IMR-90 (cell line): ENCODE results near the gene RAB29. TPM values are rescaled to one million over a fixed set of nuclear protein-coding genes. Genes with fewer than 3 reads are reported as not detected.

Source experiments
- ATAC-seq: fragments of 200-7000 bp; cut with Tn5 transposase; 2 replicates; pipeline ENCODE4 v1.9.1; 2020; ENCODE audit warnings: low read depth, mild to moderate bottlenecking, moderate library complexity
- BruUV-seq: library from RNA; stranded (reverse); fragments of 400-500 nt; replicated peaks from 2 replicates; lab custom pipeline; 2021; lab: Mats Ljungman, UMichigan
- CTCF ChIA-PET: fragments of 300-600 bp; formaldehyde crosslinking; extraction: SDS; loops from one replicate; lab custom pipeline; 2021; ENCODE audit warnings: antibody characterized with exemption; lab: Yijun Ruan, JAX
- POLR2A ChIA-PET: fragments of 300-600 bp; sonication (Branson Sonifier 250); formaldehyde crosslinking; loops from one replicate; lab custom pipeline; 2022; ENCODE audit warnings: antibody characterized with exemption; ENCODE audit not compliant: unreplicated experiment; lab: Charles Lee
- DNase-seq: peaks from one replicate; pipeline ENCODE4 v3.0.0; 2013
- H2AFZ ChIP-seq: replicated peaks from 2 replicates; pipeline ENCODE3; 2013; ENCODE audit warnings: low read length, mild to moderate bottlenecking; ENCODE audit not compliant: poor library complexity
- H2AK5ac ChIP-seq: 2 replicates; pipeline ENCODE4 v1.6.1; 2013; ENCODE audit warnings: low read depth, low read length, inconsistent platforms
- H2AK9ac ChIP-seq: replicated peaks from 2 replicates; pipeline ENCODE3; 2013; ENCODE audit warnings: mild to moderate bottlenecking, low read depth, low read length, moderate library complexity; ENCODE audit not compliant: poor library complexity
- H2BK120ac ChIP-seq: 2 replicates; pipeline ENCODE4 v1.6.1; 2013; ENCODE audit warnings: low read depth, low read length, inconsistent platforms
- H2BK15ac ChIP-seq: 3 replicates; pipeline ENCODE4 v1.6.1; 2013; ENCODE audit warnings: low read depth, low read length, inconsistent platforms
- H2BK20ac ChIP-seq: 2 replicates; pipeline ENCODE4 v1.6.1; 2013; ENCODE audit warnings: low read depth, mild to moderate bottlenecking, inconsistent platforms, low read length, moderate library complexity
- H2BK5ac ChIP-seq: 2 replicates; pipeline ENCODE4 v1.6.1; 2013; ENCODE audit warnings: mild to moderate bottlenecking, low read depth, low read length, inconsistent platforms; ENCODE audit not compliant: poor library complexity, severe bottlenecking
- H3K14ac ChIP-seq: replicated peaks from 2 replicates; pipeline ENCODE4 v1.6.1; 2013; ENCODE audit warnings: low read depth, low read length, inconsistent platforms
- H3K18ac ChIP-seq: 2 replicates; pipeline ENCODE4 v1.6.1; 2013; ENCODE audit warnings: low read depth, low read length, control low read depth
- H3K23ac ChIP-seq: 2 replicates; pipeline ENCODE4 v1.6.1; 2013; ENCODE audit warnings: low read depth, low read length, inconsistent platforms
- H3K27ac ChIP-seq: 2 replicates; pipeline ENCODE4 v1.5.1; 2013; ENCODE audit warnings: mild to moderate bottlenecking, control low read depth, low read length; ENCODE audit not compliant: insufficient read depth
- H3K27me3 ChIP-seq: 2 replicates; pipeline ENCODE4 v1.6.1; 2013; ENCODE audit warnings: low read length; ENCODE audit not compliant: control insufficient read depth, insufficient read depth
- H3K36me3 ChIP-seq: 2 replicates; pipeline ENCODE4 v1.6.1; 2013; ENCODE audit warnings: low read length, mixed read lengths; ENCODE audit not compliant: control insufficient read depth, insufficient read depth
- H3K4ac ChIP-seq: 2 replicates; pipeline ENCODE4 v1.6.1; 2013; ENCODE audit warnings: low read depth, low read length, inconsistent platforms
- H3K4me1 ChIP-seq: 2 replicates; pipeline ENCODE4 v1.6.1; 2013; ENCODE audit warnings: low read length, mixed read lengths; ENCODE audit not compliant: control insufficient read depth, insufficient read depth
- H3K4me2 ChIP-seq: 2 replicates; pipeline ENCODE4 v1.6.1; 2013; ENCODE audit warnings: low read depth, mild to moderate bottlenecking, control low read depth, low read length, moderate library complexity
- H3K4me3 ChIP-seq: 2 replicates; pipeline ENCODE4 v1.5.1; 2013; ENCODE audit warnings: low read depth, mild to moderate bottlenecking, control low read depth, low read length, moderate library complexity; ENCODE audit not compliant: insufficient read depth
- H3K56ac ChIP-seq: 2 replicates; pipeline ENCODE4 v1.6.1; 2013; ENCODE audit warnings: low read length, inconsistent platforms; ENCODE audit not compliant: insufficient read depth; ENCODE audit errors: extremely low read depth
- H3K79me1 ChIP-seq, 2 experiments: 2 replicates each; pipeline ENCODE4 v1.6.1; 2013; ENCODE audit warnings: low read length in 2 of 2, inconsistent platforms in 1 of 2, low read depth in 1 of 2
- H3K9ac ChIP-seq: 2 replicates; pipeline ENCODE4 v1.6.1; 2013; ENCODE audit warnings: low read depth, low read length, control low read depth
- H3K9me1 ChIP-seq: 2 replicates; pipeline ENCODE4 v1.6.1; 2013; ENCODE audit warnings: low read length, inconsistent platforms; ENCODE audit not compliant: insufficient read depth
- H3K9me3 ChIP-seq: 2 replicates; pipeline ENCODE4 v1.6.1; 2013; ENCODE audit warnings: low read length; ENCODE audit not compliant: control insufficient read depth, insufficient read depth
- H4K20me1 ChIP-seq: 2 replicates; pipeline ENCODE4 v1.6.1; 2013; ENCODE audit warnings: low read length, inconsistent platforms; ENCODE audit not compliant: insufficient read depth
- H4K5ac ChIP-seq: 2 replicates; pipeline ENCODE4 v1.6.1; 2013; ENCODE audit warnings: mild to moderate bottlenecking, low read depth, low read length, control low read depth
- H4K8ac ChIP-seq, 2 experiments: 2 replicates each; pipeline ENCODE4 v1.6.1; 2013; ENCODE audit warnings: low read depth in 2 of 2, low read length in 2 of 2, control low read depth in 1 of 2, inconsistent platforms in 1 of 2
- H4K91ac ChIP-seq: 2 replicates; pipeline ENCODE4 v1.6.1; 2013; ENCODE audit warnings: low read depth, low read length, inconsistent platforms; ENCODE audit not compliant: insufficient read depth
- NFE2L2 ChIP-seq: fragments of 150-350 bp; IDR thresholded peaks from 2 replicates; pipeline ENCODE4 v1.6.1; 2016; ENCODE audit warnings: low read depth, mild to moderate bottlenecking, low read length
- RCOR1 ChIP-seq: IDR thresholded peaks from 2 replicates; pipeline ENCODE4 v1.6.1; 2012; ENCODE audit warnings: mild to moderate bottlenecking, low read length, improper control_type of control experiment; ENCODE audit not compliant: insufficient replicate concordance
- WGBS, 2 experiments: methylation state at CpG; one replicate each; pipeline versions ENCODE4 v1.1.5 to v1.1.7; 2013; ENCODE audit warnings: missing lambda C conversion rate in 2 of 2; ENCODE audit not compliant: insufficient read length in 1 of 2; ENCODE audit errors: extremely low coverage in 2 of 2; 5-methylcytosine and 5-hydroxymethylcytosine counted together
- dilution Hi-C: fragments of 300-500 bp; cut with HindIII; formaldehyde crosslinking; loops from one replicate; pipeline ENCODE4 v1.14.3; 2018; ENCODE audit warnings: low sequenced_read_pairs; ENCODE audit not compliant: unreplicated experiment
- in situ Hi-C: fragments of 300-500 bp; cut with MboI; formaldehyde crosslinking; loops from 3 replicates; pipeline ENCODE4 v1.14.3; 2019; ENCODE audit warnings: low sequenced_read_pairs, inconsistent platforms, mixed read lengths
- intact Hi-C: fragments of 100-400 bp; cut with micrococcal nuclease; formaldehyde crosslinking; loops from 2 replicates; pipeline ENCODE4 v1.10.0; 2022
- polyA plus RNA-seq, 3 experiments: library from polyadenylated mRNA; depleted of rRNA; stranded (reverse); fragments of >200 nt; gene quantifications; 2 replicates each; pipeline ENCODE4 v1.2.3, GENCODE V29; 2012; ENCODE audit warnings: low replicate concordance in 1 of 3
- total RNA-seq: library from RNA; depleted of rRNA; stranded (reverse); fragments of >200 nt; gene quantifications from 2 replicates; pipeline ENCODE4 v1.2.3, GENCODE V29; 2012

The RAB29 gene
- total and polyA plus RNA-seq, 2 of the 4 experiments (the other 2 are of a cell fraction): 5.7 to 7.3 TPM

DNA sequence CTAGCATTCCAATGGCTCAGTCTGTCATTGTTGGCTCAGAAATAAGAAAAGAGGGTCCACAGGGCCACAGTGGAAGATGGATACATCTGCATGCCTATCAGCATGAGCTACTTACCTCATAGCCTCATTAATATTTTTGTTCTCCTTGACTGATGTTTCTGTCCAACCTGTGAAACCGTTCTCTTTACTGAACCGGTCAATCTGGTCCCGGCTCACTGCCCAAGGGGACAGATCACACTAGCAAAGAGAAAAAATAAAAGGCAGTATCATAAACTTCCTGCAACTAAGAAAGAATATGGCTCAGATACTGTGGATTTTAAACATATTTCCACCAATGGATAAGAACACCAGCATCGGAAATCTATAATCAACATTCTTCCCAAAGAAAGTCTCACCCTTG lies 4.7 kb downstream of the RAB29 start:
- Histone ChIP-seq H3K23ac (no peak overlapping the region), H2AFZ (no peak overlapping the region), H3K9ac (no peak overlapping the region), H3K4me1 (peaks cover 12% of the 10 kb centered on the region), H3K14ac (peak overlapping the region; percentile 64; the same call in 1 of the 2 replicates), H3K27ac (no peak overlapping the region), H3K4ac (peak overlapping the region; percentile 85), H3K56ac (no peak overlapping the region), H2BK5ac (no peak overlapping the region), H2BK15ac (peak overlapping the region; percentile 95), H3K27me3 (no peaks in the 10 kb centered on the region), H4K91ac (peak overlapping the region; percentile 31; the same call in 1 of the 2 replicates), H2AK5ac (peak overlapping the region; percentile 17; the same call in 1 of the 2 replicates), H3K36me3 (no peaks in the 10 kb centered on the region), H2BK20ac (peak overlapping the region; percentile 94), H2AK9ac (no peak overlapping the region), H4K5ac (peak overlapping the region; percentile 47; the same call in 1 of the 2 replicates), H4K20me1 (no peaks in the 10 kb centered on the region), H3K79me1 (peaks cover 0 to 4% of the 10 kb centered on the region in 2 experiments; a peak in 1 of 4 replicates), H3K4me2 (no peak overlapping the region), H3K4me3 (no peak overlapping the region), H3K18ac (no peak overlapping the region), H2BK120ac (peak overlapping the region; percentile 93), H3K9me3 (no peaks in the 10 kb centered on the region), H3K9me1 (peaks cover 21% of the 10 kb centered on the region), H4K8ac (peak overlapping the region in 1 of 2 experiments; percentile 64; a peak in 1 of 4 replicates)
- TF ChIP-seq NFE2L2 (no peak), RCOR1 (no peak)
- no peak for DNase-seq
- no TSS peak for BruUV-seq
- no CpG with 5 or more reads among the region's 4 CpGs for WGBS, 2 experiments
- ChIA-PET CTCF (no interaction called here), POLR2A (no interaction called here)
- no peak for ATAC-seq
- dilution Hi-C loops (no loop called here), intact Hi-C loops (no loop called here), in situ Hi-C loops (no loop called here)
